Measurements from ENCODE around the gene ASCC3. TPM values are rescaled to one million over a fixed set of nuclear protein-coding genes. Genes with fewer than 3 reads are reported as not detected.

The ASCC3 gene
- total and polyA plus RNA-seq, 2 donors (not counting 3 experiments of a cell fraction or from before 2014, with no cell fraction given), result 15.7 to 57.2 TPM

GRCh38 chr6:100925749-100926148, 44.6 kb upstream of the ASCC3 start:
- Histone ChIP-seq H3K9ac (replicated peaks; ENCODE audit: extremely low read depth, insufficient read depth, low read length) (no peak overlapping the region), H3K4me3 (replicated peaks in 1 of 3; ENCODE audit: insufficient read depth in 1 of 3, low read depth in 1 of 3, low read length in 3 of 3) (no peak overlapping the region), H3K36me3 (ENCODE audit: control insufficient read depth in 2 of 2, extremely low read depth in 1 of 2, insufficient read depth in 2 of 2, low read length in 2 of 2) (no peaks in the 10 kb centered on the region), H3K9me1 (replicated peaks; ENCODE audit: control insufficient read depth, extremely low read depth, insufficient read depth, low read length) (no peaks in the 10 kb centered on the region), H3K9me3 (replicated peaks; ENCODE audit: control insufficient read depth, insufficient read depth, low read length) (no peaks in the 10 kb centered on the region), H2AFZ (ENCODE audit: low read depth, low read length) (no peak overlapping the region), H3K27ac (ENCODE audit: insufficient read depth, low read depth, low read length) (no peak overlapping the region), H3K4me2 (ENCODE audit: insufficient read depth, low read length) (no peak overlapping the region), H3K4me1 (ENCODE audit: control insufficient read depth, extremely low read depth, insufficient read depth, low read length) (no peaks in the 10 kb centered on the region), H4K20me1 (replicated peaks; ENCODE audit: control insufficient read depth, extremely low read depth, insufficient read depth, low read length) (no peaks in the 10 kb centered on the region), H3K79me2 (ENCODE audit: control insufficient read depth, insufficient read depth, low read length) (no peaks in the 10 kb centered on the region), H3K27me3 (ENCODE audit: control insufficient read depth in 2 of 2, insufficient read depth in 2 of 2, low read length in 2 of 2) (no peaks in the 10 kb centered on the region)
- no peak for DNase-seq (ENCODE audit: low read depth, low spot score)
- intact Hi-C loops (cut with micrococcal nuclease) (no loop called here), dilution Hi-C loops (cut with MboI; ENCODE audit: extremely low pct_ligation_motif_present, low sequenced_read_pairs) (no loop called here)
- no peak for TF ChIP-seq MYC (IDR thresholded peaks at IDR 0.05; ENCODE audit: low read depth, low read length)
- no peak for TF ChIP-seq POLR2AphosphoS5 (IDR thresholded peaks at IDR 0.05; ENCODE audit: insufficient read depth, low read depth, low read length)
- no peak for TF ChIP-seq FOS (IDR thresholded peaks at IDR 0.05; ENCODE audit: borderline replicate concordance, insufficient read depth, low read length)
- no peak for TF ChIP-seq EZH2 (IDR thresholded peaks at IDR 0.05; ENCODE audit: borderline replicate concordance, low read depth, low read length, severe bottlenecking)
- TF ChIP-seq POLR2A (IDR thresholded peaks at IDR 0.05; ENCODE audit: low read depth, low read length), result no peak
- no peak for TF ChIP-seq MAX (IDR thresholded peaks at IDR 0.05; ENCODE audit: insufficient read depth, insufficient read length)
- TF ChIP-seq CTCF (IDR thresholded peaks at IDR 0.05; ENCODE audit: extremely low read depth in 1 of 2, insufficient read depth in 1 of 2, low read depth in 1 of 2, low read length in 2 of 2), result no peak
- TF ChIP-seq JUN (IDR thresholded peaks at IDR 0.05; ENCODE audit: borderline replicate concordance, insufficient read depth, insufficient read length, low read depth), result no peak
- TF ChIP-seq GATA2 (IDR thresholded peaks at IDR 0.05; ENCODE audit: insufficient read depth, insufficient read length, low read depth, low read length), result no peak
- CTCF ChIA-PET, result no interaction called here
- POLR2A ChIA-PET, result no interaction called here
- no peak for FAIRE-seq
- no TSS peak for BruUV-seq (replicated peaks)
